Measurements from ENCODE around the gene TPD52L2.

GRCh38 chr20:63858393-63859165 lies 6.5 kb upstream of the TPD52L2 start:
- TF ChIP-seq GATA2 (IDR thresholded peaks at IDR 0.05; ENCODE audit: low read depth, low read length) = no peak
- TF ChIP-seq GATA3 (IDR thresholded peaks at IDR 0.05; ENCODE audit: low read depth, low read length) = no peak

Data from SH-SY5Y (cell line).